CD4-positive, alpha-beta T cell treated with Interleukin-4 for 1 hour (primary cell): ENCODE data around the gene LY6G6D.

Source experiments
- DNase-seq, 2 donors: peaks; one replicate each; pipeline ENCODE4 v3.0.0-alpha.2; 2020 to 2022

The LY6G6D gene

GRCh38 chr6:31767096-31767645 lies 52.0 kb downstream of the LY6G6D start:
- no peak for DNase-seq
